ENCODE results near the gene HYKK.

DNA sequence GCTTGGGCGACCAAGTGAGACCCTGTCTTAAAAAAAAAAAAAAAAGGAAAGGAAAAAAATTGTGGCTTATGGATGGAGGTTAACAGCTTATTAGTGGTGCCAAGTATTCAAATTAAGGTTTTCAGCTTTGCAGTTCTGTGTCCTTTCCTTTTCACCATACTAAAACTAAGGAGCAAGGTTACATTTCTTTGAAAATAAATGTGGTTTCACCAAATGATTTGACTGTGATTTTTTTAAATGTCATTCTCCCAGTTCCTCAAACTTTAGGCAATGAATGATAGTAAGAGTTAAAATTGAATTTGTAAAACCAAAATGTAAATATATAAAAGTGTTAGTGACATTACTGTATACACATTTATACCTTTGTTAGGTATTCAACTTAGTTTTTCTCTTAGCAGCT lies 67.6 kb downstream of the HYKK start:
- TF ChIP-seq, protein P1, sequence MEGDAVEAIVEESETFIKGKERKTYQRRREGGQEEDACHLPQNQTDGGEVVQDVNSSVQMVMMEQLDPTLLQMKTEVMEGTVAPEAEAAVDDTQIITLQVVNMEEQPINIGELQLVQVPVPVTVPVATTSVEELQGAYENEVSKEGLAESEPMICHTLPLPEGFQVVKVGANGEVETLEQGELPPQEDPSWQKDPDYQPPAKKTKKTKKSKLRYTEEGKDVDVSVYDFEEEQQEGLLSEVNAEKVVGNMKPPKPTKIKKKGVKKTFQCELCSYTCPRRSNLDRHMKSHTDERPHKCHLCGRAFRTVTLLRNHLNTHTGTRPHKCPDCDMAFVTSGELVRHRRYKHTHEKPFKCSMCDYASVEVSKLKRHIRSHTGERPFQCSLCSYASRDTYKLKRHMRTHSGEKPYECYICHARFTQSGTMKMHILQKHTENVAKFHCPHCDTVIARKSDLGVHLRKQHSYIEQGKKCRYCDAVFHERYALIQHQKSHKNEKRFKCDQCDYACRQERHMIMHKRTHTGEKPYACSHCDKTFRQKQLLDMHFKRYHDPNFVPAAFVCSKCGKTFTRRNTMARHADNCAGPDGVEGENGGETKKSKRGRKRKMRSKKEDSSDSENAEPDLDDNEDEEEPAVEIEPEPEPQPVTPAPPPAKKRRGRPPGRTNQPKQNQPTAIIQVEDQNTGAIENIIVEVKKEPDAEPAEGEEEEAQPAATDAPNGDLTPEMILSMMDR (IDR thresholded peaks at IDR 0.05) = no peak
- TF ChIP-seq POLR2AphosphoS5 (IDR thresholded peaks at IDR 0.05) = no peak
- TF ChIP-seq POLR2A (IDR thresholded peaks at IDR 0.05; ENCODE audit: low read depth) = no peak
- TF ChIP-seq EP300 (IDR thresholded peaks at IDR 0.05) = no peak
